HG03103 (cell line): ENCODE measurements around the gene CXCL14.

Experiments
- ATAC-seq: cut with Tn5 transposase; IDR thresholded peaks from one replicate; pipeline ENCODE4 v1.9.1; 2021; ENCODE audit warnings: low read depth; ENCODE audit not compliant: unreplicated experiment

Gene CXCL14

GRCh38 chr5:135598691-135599395 is 20.1 kb upstream of the CXCL14 start:
- no peak for ATAC-seq

GRCh38 chr5:135596788-135597187 is 18.0 kb upstream of the CXCL14 start:
- ATAC-seq: no peak

GRCh38 chr5:135596157-135596763 is 17.5 kb upstream of the CXCL14 start:
- ATAC-seq: no peak

- ATAC-seq: no peak
Measured at GRCh38 chr5:135594416-135594960, 15.7 kb upstream of the CXCL14 start.

- ATAC-seq: no peak
Measured at GRCh38 chr5:135593886-135594285, 15.1 kb upstream of the CXCL14 start.

GRCh38 chr5:135593141-135593540 is 14.3 kb upstream of the CXCL14 start:
- ATAC-seq: no peak

GRCh38 chr5:135592312-135593045 is 13.7 kb upstream of the CXCL14 start:
- ATAC-seq: no peak

- ATAC-seq: no peak
Measured at GRCh38 chr5:135591277-135591676, 12.5 kb upstream of the CXCL14 start.

GRCh38 chr5:135589152-135589551 is 10.4 kb upstream of the CXCL14 start:
- no peak for ATAC-seq

- ATAC-seq: no peak
Measured at GRCh38 chr5:135587721-135588663, 9.2 kb upstream of the CXCL14 start.

GRCh38 chr5:135584918-135585317 is 6.1 kb upstream of the CXCL14 start:
- no peak for ATAC-seq

GRCh38 chr5:135584276-135584675 is 5.5 kb upstream of the CXCL14 start:
- no peak for ATAC-seq

GRCh38 chr5:135582099-135582781 is 3.4 kb upstream of the CXCL14 start:
- no peak for ATAC-seq

GRCh38 chr5:135578305-135578684 is 496 bp downstream of the CXCL14 start:
- no peak for ATAC-seq

- no peak for ATAC-seq
Measured at GRCh38 chr5:135577421-135577820, 1.4 kb downstream of the CXCL14 start.

- no peak for ATAC-seq
Measured at GRCh38 chr5:135576075-135576599, 2.7 kb downstream of the CXCL14 start.

- no peak for ATAC-seq
Measured at GRCh38 chr5:135574493-135574892, 4.3 kb downstream of the CXCL14 start.

GRCh38 chr5:135571902-135572301 is 6.9 kb downstream of the CXCL14 start:
- ATAC-seq: no peak

GRCh38 chr5:135571066-135571609 is 7.7 kb downstream of the CXCL14 start:
- no peak for ATAC-seq
